Muscle layer of colon (tissue), 2 donors: ENCODE data around the gene COL27A1.

Experiments used
- H3K27ac ChIP-seq: one replicate; pipeline ENCODE4 v1.7.0; 2013; ENCODE audit warnings: low read depth, mild to moderate bottlenecking, low read length, moderate library complexity
- H3K27me3 ChIP-seq, 2 donors: one replicate each; pipeline ENCODE4 v1.7.0; 2013; ENCODE audit warnings: low read length in 2 of 2, mild to moderate bottlenecking in 2 of 2; ENCODE audit not compliant: insufficient read depth in 2 of 2, control insufficient read depth in 1 of 2
- H3K36me3 ChIP-seq: one replicate; pipeline ENCODE4 v1.7.0; 2013; ENCODE audit warnings: mild to moderate bottlenecking, low read length; ENCODE audit not compliant: insufficient read depth
- H3K4me1 ChIP-seq: one replicate; pipeline ENCODE4 v1.7.0; 2013; ENCODE audit warnings: mild to moderate bottlenecking, low read length; ENCODE audit not compliant: insufficient read depth
- H3K4me3 ChIP-seq, 2 donors: one replicate each; pipeline ENCODE4 v1.7.0; 2013; ENCODE audit warnings: low read length in 2 of 2, low read depth in 1 of 2, mild to moderate bottlenecking in 1 of 2, moderate library complexity in 1 of 2
- H3K9ac ChIP-seq: one replicate; pipeline ENCODE4 v1.7.0; 2013; ENCODE audit warnings: low read length
- H3K9me3 ChIP-seq: one replicate; pipeline ENCODE4 v1.7.0; 2013; ENCODE audit warnings: mild to moderate bottlenecking, low read length
- donor health status: abdominal sarcoma.
- donor health status: Adenocarcinoma of cecum.

The COL27A1 gene

DNA sequence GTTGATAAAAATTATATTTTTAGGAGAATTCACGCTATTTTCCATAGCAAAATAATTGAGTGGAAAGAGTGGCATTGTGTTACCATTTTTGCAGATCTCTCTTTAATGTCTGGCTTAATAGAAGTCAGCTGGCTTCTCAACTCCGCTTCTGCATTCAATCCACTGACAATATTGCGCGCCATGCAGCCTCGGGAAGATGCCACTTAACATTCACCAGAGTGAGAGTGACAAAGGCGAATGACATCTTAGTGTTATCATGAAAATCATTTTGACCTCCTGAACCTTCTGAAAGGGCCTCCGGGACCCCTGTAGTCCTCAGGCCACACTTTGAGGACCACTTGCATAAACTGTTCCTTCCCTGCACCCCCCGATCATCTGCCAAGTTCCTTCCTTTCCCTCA, 87.5 kb downstream of the COL27A1 start:
- Histone ChIP-seq H3K9ac (no peak overlapping the region), H3K4me1 (peaks cover 6% of the 10 kb centered on the region), H3K36me3 (peaks cover 6% of the 10 kb centered on the region), H3K27me3 (no peaks in the 10 kb centered on the region), H3K4me3 (no peak overlapping the region), H3K27ac (no peak overlapping the region), H3K9me3 (no peaks in the 10 kb centered on the region)

DNA sequence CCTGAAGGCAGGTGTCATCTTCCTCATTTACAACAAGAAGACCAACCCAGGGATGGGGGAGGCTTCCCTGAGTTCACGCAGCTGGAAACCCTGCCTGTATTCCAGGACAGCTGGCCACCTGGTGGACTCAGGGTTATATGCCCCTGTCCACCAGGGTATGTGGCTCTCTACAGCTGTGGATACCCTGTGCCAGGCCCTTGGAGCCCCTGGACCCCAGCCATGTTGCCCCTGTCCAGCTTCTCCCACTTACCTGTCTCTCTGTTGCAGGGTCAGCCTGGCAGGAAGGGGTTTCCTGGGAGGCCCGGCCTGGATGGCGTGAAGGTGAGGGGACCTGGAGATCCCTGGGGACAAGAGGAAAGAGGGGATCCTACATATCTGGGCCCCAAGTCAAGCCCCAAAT, 87.9 kb downstream of the COL27A1 start:
- Histone ChIP-seq H3K9me3 (no peaks in the 10 kb centered on the region), H3K9ac (no peak overlapping the region), H3K27ac (no peak overlapping the region), H3K36me3 (peaks cover 6% of the 10 kb centered on the region), H3K4me1 (peaks cover 10% of the 10 kb centered on the region), H3K27me3 (no peaks in the 10 kb centered on the region), H3K4me3 (no peak overlapping the region)

DNA sequence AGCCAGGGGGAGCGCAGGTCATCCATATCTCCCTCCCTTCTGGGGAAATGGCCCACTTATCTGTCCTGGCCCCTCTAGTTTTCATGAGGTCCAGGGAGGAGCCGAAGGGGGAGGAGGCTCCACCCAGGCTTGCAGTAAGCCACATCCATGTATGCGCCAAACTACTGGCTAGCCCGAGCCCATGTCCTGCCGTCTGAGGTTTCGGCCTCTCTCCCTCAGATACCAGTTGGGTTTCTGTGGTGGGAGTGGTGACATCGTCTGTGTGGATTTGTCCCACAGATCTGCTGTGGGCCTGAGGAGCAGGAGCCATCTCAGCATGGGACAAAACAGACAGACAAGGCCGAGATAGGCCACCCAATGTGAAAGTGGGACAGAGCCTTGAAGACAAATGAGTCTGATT, 89.2 kb downstream of the COL27A1 start:
- H3K4me3 ChIP-seq, result no peak overlapping the region
- no peaks in the 10 kb centered on the region for H3K9me3 ChIP-seq
- no peaks in the 10 kb centered on the region for H3K27me3 ChIP-seq
- peaks cover 23% of the 10 kb centered on the region for H3K4me1 ChIP-seq
- no peak overlapping the region for H3K9ac ChIP-seq
- no peak overlapping the region for H3K27ac ChIP-seq
- peaks cover 6% of the 10 kb centered on the region for H3K36me3 ChIP-seq

DNA sequence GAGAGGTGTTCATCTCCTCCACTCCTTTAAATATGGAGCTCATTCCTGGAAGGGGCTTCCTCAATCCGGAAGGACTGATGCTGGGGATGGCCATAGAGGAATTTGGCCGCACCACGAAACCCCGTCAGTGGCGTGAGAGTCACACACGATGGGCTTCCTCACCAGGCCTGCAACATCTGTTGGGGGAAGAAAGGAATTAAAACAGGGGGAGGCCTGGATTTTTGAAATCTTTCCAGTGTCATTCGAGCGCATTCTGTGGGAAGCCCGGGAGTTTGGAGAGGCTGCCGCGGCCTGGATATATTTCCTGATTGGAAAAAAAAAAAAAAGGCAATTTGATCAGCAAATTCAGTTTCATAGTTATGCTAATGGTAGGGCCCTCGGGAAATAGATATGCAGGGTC, 91.2 kb downstream of the COL27A1 start:
- Histone ChIP-seq H3K27ac (no peak overlapping the region), H3K9ac (no peak overlapping the region), H3K27me3 (no peaks in the 10 kb centered on the region), H3K4me1 (peaks cover 36% of the 10 kb centered on the region), H3K36me3 (peaks cover 6% of the 10 kb centered on the region), H3K9me3 (no peaks in the 10 kb centered on the region), H3K4me3 (no peak overlapping the region)

DNA sequence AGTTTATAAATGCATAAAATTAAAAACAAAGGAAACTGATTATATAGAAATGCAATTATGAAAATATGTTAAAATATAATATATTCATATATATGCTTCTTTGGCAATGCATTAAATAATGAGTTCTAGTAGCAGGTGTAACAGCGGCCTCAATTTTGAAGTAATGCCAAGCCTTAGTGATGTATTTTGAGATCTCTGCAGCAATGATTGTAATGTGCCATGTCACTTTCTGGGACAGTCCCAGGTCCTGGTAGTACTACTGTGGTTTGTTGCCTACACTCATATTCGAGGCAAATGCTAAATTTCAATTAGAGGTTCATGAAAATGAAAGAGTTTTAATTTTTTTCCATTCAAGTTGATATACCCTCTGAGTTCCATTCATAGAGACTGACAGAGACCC, 91.7 kb downstream of the COL27A1 start:
- Histone ChIP-seq H3K27ac (no peak overlapping the region), H3K27me3 (no peaks in the 10 kb centered on the region), H3K4me3 (no peak overlapping the region), H3K9me3 (no peaks in the 10 kb centered on the region), H3K36me3 (peaks cover 5% of the 10 kb centered on the region), H3K9ac (no peak overlapping the region), H3K4me1 (peaks cover 36% of the 10 kb centered on the region)

DNA sequence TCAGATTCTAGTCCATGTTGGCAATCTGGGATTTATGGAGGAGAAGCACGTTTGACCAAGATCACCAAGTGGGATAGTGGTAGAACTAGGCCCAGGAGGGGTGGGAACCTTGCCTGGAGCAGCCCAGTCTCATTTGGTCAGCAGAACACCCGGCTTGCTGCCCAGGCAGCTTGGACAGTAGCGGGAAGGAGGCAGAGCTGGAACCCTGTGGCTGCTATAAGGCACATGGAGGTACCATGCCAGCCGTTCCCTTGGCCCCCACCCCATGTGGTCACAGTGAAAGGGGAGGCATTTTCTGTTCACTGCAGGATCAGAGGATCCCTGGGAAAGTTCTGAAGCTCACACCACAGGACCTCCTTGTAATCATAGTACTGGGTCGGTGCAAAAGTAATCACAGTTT, 92.2 kb downstream of the COL27A1 start:
- H3K9ac ChIP-seq, result no peak overlapping the region

DNA sequence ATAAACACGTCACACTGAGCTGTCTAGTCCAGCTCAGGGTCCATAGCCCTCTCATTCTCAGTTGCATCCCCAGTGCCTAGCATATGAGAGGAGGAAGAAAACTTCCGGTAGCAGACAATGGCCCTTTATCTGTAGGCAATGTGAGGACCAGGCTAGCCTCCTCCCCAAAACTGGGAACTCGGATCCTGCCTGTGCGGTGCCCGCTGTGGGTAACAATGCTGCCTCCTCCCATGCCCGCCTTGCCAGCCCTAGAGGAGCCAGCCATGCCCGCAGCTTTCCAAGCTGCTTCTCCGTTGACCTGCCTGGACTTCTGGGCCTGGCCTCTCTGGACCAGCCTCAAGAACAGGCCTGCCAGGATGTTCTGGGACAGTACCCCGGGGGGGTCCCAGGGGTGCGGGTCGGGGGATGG, 93.0 kb downstream of the COL27A1 start:
- H3K27ac ChIP-seq, result peak overlapping the region; percentile 72
- peaks cover 36% of the 10 kb centered on the region for H3K4me1 ChIP-seq
- no peaks in the 10 kb centered on the region for H3K36me3 ChIP-seq
- H3K4me3 ChIP-seq, result no peak overlapping the region
- H3K9ac ChIP-seq, result no peak overlapping the region
- no peaks in the 10 kb centered on the region for H3K27me3 ChIP-seq
- no peaks in the 10 kb centered on the region for H3K9me3 ChIP-seq

More for the DNA sequence above, 92.2 kb downstream of the COL27A1 start:
- no peak overlapping the region for H3K27ac ChIP-seq
- no peaks in the 10 kb centered on the region for H3K9me3 ChIP-seq
- H3K4me1 ChIP-seq, result peaks cover 36% of the 10 kb centered on the region
- H3K27me3 ChIP-seq, result no peaks in the 10 kb centered on the region
- peaks cover under 1% of the 10 kb centered on the region for H3K36me3 ChIP-seq
- H3K4me3 ChIP-seq, result no peak overlapping the region

DNA sequence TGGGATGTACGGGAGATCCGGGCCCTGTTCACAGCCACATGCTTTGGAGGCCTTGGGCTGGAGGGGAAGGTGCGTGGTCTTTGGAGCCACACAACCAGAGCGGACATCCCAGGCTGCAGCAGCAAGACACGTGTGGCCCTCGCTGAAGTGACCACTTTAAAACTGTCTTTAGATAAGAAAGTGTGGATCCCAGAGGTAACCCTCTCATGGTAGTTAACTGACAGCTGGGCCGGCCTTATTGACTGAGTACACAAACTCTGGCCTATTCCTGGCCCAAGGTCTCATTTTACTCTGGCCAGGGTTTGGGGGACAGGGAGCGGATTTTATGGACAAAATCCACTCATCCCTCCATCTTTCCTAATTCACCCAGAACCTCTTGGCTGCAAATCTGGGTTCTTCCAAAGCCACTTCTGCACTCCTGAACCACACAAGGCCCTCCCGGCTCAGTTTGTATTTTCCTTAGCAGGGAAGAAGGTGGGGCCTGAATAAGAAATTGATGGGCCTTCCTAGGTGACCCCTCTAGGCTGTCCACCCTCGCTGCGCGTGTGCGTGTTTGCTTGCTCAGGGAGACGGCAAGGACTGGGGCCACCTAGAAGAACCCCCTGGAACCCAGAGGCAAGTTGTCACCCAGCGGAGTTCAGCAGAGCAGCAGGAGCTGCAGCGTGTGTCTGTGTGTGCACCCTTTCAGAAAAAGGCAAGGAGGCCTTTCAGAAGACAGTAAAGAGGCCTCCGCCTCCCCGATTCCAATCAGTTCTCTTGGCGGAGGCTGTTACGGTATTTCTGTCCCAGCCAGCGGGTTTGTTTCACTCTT, 94.3 kb downstream of the COL27A1 start:
- Histone ChIP-seq H3K27ac (peak overlapping the region; percentile 85), H3K36me3 (no peaks in the 10 kb centered on the region), H3K9me3 (no peaks in the 10 kb centered on the region), H3K27me3 (no peaks in the 10 kb centered on the region), H3K4me3 (peak overlapping the region; percentile 9 to 39), H3K9ac (no peak overlapping the region), H3K4me1 (peaks cover 36% of the 10 kb centered on the region)

DNA sequence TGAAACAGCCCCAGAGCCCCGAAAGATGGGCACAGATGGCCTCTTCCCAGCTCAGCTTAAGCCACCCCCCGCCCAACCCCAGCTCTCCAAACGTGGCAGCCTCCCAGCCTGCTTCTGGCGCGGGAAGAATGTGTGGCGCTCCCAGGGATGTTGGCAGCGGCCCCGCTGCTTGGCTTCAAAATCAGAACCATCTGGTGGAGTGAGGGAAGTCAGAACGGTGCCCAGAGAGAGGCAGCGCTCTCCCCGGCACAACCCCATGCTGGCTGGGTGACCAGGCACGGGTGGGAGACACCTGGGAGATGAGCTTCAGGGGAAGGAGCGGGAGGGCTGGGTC, 94.9 kb downstream of the COL27A1 start:
- H3K4me1 ChIP-seq, result peaks cover 36% of the 10 kb centered on the region
- H3K27me3 ChIP-seq, result no peaks in the 10 kb centered on the region
- no peaks in the 10 kb centered on the region for H3K36me3 ChIP-seq
- H3K4me3 ChIP-seq, result peak overlapping the region in 1 of 2 donors; percentile 9
- H3K9ac ChIP-seq, result no peak overlapping the region
- peak overlapping the region; percentile 85 for H3K27ac ChIP-seq
- H3K9me3 ChIP-seq, result no peaks in the 10 kb centered on the region

DNA sequence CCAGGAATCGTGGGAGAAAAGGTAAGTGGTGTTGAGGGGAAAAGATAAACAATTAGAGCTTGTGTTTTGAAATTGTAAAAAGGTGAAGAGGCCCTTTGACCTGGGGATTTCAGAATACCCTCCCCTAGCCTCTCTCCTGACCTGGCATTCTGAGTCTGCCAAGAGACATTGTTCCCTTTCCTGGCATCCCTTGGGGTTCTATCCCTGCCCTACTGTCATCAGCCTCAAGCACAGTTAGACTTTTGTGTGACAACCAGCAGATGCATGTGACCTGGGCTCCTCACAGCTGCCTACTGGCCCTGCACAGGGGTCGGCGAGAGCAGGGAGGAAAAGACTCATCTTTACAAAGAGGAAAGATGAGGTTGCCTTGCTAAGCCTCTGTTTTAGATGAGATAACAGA, 95.3 kb downstream of the COL27A1 start:
- Histone ChIP-seq H3K9ac (no peak overlapping the region), H3K4me1 (peaks cover 36% of the 10 kb centered on the region), H3K9me3 (no peaks in the 10 kb centered on the region), H3K27ac (peak overlapping the region; percentile 65), H3K27me3 (no peaks in the 10 kb centered on the region), H3K4me3 (no peak overlapping the region), H3K36me3 (no peaks in the 10 kb centered on the region)

DNA sequence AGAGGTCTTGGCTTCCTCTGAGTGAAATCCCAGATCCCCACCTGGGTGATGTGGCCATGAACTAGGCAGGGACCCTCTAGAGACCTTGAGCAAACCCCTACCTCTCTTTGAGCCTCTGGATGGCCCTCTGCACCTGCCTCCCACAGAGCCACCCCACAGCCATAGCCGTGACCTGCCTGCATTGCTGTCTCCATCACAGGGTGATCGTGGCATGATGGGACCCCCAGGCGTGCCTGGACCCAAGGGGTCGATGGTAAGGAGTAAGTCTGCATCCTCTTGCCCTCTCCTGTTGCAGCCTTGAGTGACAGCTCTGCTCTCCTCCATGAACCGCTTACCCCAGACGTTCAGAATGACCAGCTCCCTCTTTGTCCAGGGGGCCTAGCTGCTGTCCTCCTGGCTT, 97.1 kb downstream of the COL27A1 start:
- no peaks in the 10 kb centered on the region for H3K27me3 ChIP-seq
- H3K4me1 ChIP-seq, result peaks cover 34% of the 10 kb centered on the region
- H3K27ac ChIP-seq, result no peak overlapping the region
- H3K9me3 ChIP-seq, result no peaks in the 10 kb centered on the region
- no peak overlapping the region for H3K9ac ChIP-seq
- H3K36me3 ChIP-seq, result no peaks in the 10 kb centered on the region
- no peak overlapping the region for H3K4me3 ChIP-seq

DNA sequence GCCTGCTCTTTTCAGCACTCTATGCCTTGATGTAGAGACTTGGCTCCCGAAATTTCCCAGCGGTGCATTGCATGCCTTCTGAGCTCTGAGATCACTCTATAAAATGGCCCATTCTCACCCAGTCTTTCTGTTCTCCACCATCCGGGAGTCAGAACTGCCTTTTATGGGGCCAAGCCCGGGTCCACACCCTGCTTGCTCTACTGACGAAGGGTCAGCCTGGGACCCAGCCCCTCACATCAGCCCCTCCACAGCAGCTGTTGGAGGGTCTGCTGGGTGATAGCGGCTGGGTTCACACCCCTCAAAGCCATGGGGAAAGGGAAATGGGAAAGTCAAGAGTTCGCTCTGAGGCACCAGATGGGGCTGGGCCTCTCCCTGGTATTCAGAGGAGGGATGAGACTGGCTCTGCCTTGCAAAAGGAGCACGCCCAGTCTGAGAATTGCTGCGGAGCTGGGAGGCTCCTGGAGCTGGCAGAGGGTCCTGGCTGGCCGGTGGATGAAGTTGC, 101.5 kb downstream of the COL27A1 start:
- Histone ChIP-seq H3K4me1 (no peaks in the 10 kb centered on the region), H3K9ac (no peak overlapping the region), H3K36me3 (no peaks in the 10 kb centered on the region), H3K4me3 (no peak overlapping the region), H3K9me3 (no peaks in the 10 kb centered on the region), H3K27ac (no peak overlapping the region), H3K27me3 (no peaks in the 10 kb centered on the region)
